ENCODE measurements around the gene ZNF548.

ZNF548 gene

DNA sequence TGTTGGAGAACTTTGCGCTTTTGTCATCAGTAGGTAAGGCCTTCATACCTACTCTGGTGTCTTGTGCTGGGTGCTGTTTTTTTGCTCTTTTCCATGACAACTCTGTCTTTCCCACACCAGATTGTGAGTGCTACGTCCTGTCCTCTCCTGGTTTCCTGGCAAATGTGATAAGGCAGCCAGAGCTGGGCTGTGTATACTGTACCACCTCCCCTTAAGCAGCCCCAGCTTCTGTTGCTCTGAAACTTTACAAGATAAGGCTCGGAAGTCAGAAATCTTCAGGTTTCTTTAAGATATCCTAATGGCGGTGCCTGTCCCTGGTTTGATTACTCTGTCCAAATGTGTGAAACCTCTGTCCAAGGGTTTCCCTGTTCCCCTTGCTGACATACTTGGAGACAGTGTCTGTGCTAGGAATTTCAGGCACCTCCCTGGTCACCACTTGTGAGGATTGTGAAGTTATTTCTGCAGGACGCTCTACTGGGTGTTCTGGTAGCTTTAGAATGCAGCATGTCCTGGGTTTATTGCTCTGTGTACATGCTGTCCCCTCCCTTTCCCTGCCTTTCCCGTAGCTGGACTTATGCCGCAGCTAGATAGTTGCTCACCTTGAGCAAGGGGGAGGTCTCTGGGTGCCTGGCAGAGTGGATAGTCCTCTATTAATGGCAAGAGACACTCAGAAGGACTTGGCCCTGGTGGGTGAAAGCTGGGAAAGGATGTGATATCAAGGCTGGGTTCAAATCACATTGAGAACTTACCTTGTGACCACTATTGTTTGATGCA lies 52.5 kb downstream of the ZNF548 start:
- no peak for DNase-seq (ENCODE audit: low spot score)
- in situ Hi-C loops (cut with MboI; ENCODE audit: low pct_unique_long_range_greater_than_20kb, low sequenced_read_pairs, unreplicated experiment), result no loop called here
- TF ChIP-seq, protein P1, sequence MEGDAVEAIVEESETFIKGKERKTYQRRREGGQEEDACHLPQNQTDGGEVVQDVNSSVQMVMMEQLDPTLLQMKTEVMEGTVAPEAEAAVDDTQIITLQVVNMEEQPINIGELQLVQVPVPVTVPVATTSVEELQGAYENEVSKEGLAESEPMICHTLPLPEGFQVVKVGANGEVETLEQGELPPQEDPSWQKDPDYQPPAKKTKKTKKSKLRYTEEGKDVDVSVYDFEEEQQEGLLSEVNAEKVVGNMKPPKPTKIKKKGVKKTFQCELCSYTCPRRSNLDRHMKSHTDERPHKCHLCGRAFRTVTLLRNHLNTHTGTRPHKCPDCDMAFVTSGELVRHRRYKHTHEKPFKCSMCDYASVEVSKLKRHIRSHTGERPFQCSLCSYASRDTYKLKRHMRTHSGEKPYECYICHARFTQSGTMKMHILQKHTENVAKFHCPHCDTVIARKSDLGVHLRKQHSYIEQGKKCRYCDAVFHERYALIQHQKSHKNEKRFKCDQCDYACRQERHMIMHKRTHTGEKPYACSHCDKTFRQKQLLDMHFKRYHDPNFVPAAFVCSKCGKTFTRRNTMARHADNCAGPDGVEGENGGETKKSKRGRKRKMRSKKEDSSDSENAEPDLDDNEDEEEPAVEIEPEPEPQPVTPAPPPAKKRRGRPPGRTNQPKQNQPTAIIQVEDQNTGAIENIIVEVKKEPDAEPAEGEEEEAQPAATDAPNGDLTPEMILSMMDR (IDR thresholded peaks at IDR 0.05; ENCODE audit: extremely low read depth, insufficient read depth, missing control alignments), result no peak

DNA sequence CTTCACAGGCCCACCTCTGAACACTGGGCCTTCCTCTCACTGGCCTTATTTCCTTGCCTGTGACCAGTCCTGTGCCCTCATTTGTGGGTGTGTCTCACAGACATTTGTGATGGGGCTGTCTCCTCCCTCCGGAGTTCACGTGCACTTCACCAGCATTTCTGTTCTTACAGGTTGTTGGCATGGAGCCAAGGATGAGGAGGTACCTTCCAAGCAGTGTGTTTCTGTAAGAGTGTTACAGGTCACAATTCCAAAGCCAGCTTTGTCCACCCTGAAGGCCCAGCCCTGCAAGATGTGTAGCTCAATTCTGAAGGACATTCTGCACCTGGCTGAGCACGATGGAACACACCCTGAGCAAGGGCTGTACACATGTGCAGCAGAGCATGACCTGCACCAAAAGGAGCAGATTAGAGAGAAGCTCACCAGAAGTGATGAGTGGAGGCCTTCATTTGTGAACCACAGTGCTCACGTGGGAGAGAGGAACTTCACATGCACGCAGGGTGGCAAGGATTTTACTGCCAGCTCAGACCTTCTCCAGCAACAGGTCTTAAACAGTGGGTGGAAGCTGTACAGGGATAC lies 53.6 kb downstream of the ZNF548 start:
- in situ Hi-C loops (cut with MboI; ENCODE audit: low pct_unique_long_range_greater_than_20kb, low sequenced_read_pairs, unreplicated experiment), result no loop called here

DNA sequence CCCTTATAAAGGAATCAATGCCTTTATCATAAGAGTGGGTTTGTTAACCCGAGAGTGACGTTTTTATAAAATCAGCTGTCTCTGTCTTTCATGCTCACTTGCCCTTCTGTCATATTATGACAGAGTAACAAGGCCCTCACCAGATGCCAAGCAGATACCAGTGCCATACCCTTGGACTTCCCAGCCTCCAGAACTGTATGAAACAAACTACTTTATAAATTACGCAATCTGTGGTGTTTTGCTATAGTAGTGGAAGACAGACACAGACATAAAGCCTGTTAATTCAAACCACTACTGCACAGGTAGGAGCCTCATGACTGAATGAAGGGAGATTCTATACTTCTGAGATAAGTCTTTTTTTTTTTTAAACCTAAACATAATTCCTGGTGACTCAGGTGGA lies 62.7 kb downstream of the ZNF548 start:
- TF ChIP-seq, protein P1 (IDR thresholded peaks at IDR 0.05; ENCODE audit: extremely low read depth, insufficient read depth, missing control alignments), result no peak
- in situ Hi-C loops (cut with MboI; ENCODE audit: low pct_unique_long_range_greater_than_20kb, low sequenced_read_pairs, unreplicated experiment), result no loop called here
- DNase-seq (ENCODE audit: low spot score), result no peak

More for the DNA sequence above, 53.6 kb downstream of the ZNF548 start:
- DNase-seq (ENCODE audit: low spot score), result no peak
- TF ChIP-seq, protein P1 (IDR thresholded peaks at IDR 0.05; ENCODE audit: extremely low read depth, insufficient read depth, missing control alignments), result no peak

All from GM13977 (cell line).